ENCODE data around the gene GSPT1. TPM values are rescaled to one million over a fixed set of nuclear protein-coding genes. Genes with fewer than 3 reads are reported as not detected.

GSPT1 gene
- total RNA-seq, 1 experiment from 2014 or later, result 173 TPM

DNA sequence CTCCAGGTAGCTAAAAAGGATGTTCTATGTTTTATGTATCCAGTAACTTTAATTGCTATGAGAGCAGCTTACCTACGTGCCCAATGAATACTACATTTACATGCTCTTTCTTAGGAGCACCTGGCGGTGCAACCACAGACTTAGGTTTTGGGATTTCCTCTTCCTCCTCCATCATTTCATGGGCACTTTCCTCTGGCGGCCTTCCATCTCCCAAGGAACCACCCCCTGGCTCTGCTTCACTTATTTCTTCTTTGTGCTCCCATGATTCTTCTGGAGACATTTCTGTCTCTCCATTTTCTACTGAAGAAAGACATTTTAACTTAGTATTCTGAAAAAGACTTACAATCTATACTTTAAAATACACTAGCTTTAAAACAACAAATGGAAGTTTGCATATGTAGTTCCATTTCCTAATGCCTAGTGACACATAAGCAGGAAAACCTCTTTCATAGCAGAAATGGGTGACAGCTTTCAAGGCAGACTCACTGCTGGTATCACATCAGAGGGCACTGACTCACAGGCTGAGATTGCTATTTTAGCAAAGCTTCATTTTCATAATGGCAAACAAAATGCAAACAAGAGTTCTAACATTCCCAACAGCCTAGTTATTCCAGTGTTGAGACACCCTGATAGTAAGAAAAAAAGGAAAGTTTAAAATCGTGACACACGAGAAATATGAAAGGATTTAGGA lies 19.1 kb downstream of the GSPT1 start:
- Histone ChIP-seq H4K91ac (ENCODE audit: insufficient read length, low read depth, low read length) (no peak overlapping the region), H3K23ac (ENCODE audit: insufficient read length, low read depth, low read length) (no peak overlapping the region), H3K79me1 (ENCODE audit: insufficient read depth, low read depth, low read length, poor library complexity, severe bottlenecking) (peaks cover 7% of the 10 kb centered on the region), H2BK120ac (ENCODE audit: low read depth, low read length, poor library complexity, severe bottlenecking) (no peak overlapping the region), H3K4me1 (ENCODE audit: insufficient read depth, low read length) (no peaks in the 10 kb centered on the region), H4K8ac (replicated peaks; ENCODE audit: insufficient read length, low read depth, low read length) (no peak overlapping the region), H3K79me2 (ENCODE audit: insufficient read depth, low read length) (peaks cover 18% of the 10 kb centered on the region; the same call in 1 of the 2 replicates), H3K18ac (ENCODE audit: insufficient read length, low read depth, low read length) (no peak overlapping the region), H3K56ac (ENCODE audit: insufficient read length, low read depth, low read length) (no peak overlapping the region), H2AK5ac (ENCODE audit: insufficient read length, low read length) (no peak overlapping the region), H3K9ac (ENCODE audit: extremely low read depth, insufficient read length, low read length) (no peak overlapping the region), H3K4ac (ENCODE audit: low read depth, low read length) (no peak overlapping the region), H4K20me1 (ENCODE audit: control insufficient read depth, insufficient read depth, insufficient read length) (no peaks in the 10 kb centered on the region), H3K27me3 (ENCODE audit: insufficient read depth, low read length) (no peaks in the 10 kb centered on the region), H3K4me2 (ENCODE audit: insufficient read depth, insufficient read length, low read length) (no peak overlapping the region), H2BK15ac (ENCODE audit: low read depth, low read length) (no peak overlapping the region), H3K14ac (ENCODE audit: insufficient read depth, low read length) (no peak overlapping the region), H4K5ac (ENCODE audit: insufficient read length, low read depth, low read length) (no peak overlapping the region), H3T11ph (ENCODE audit: low read length) (no peak overlapping the region), H2AFZ (ENCODE audit: low read length) (no peak overlapping the region), H2BK12ac (ENCODE audit: insufficient read length, low read depth, low read length) (no peak overlapping the region), H3K27ac (ENCODE audit: insufficient read length, low read depth, low read length) (no peak overlapping the region), H3K9me3 (ENCODE audit: control insufficient read depth, low read depth, low read length) (no peaks in the 10 kb centered on the region), H2BK20ac (ENCODE audit: low read depth, low read length, poor library complexity, severe bottlenecking) (no peak overlapping the region), H3K23me2 (ENCODE audit: insufficient read length, low read depth, low read length, poor library complexity, severe bottlenecking) (no peaks in the 10 kb centered on the region), H2BK5ac (ENCODE audit: insufficient read length, low read length) (no peak overlapping the region)
- no CpG with 5 or more reads among the region's 5 CpGs for WGBS (ENCODE audit: extremely low coverage, insufficient read length, low lambda C conversion rate)
- no peak overlapping the region for H3K4me3 Mint-ChIP-seq
- H3K27me3 Mint-ChIP-seq (ENCODE audit: low read depth), result no peaks in the 10 kb centered on the region
- TF ChIP-seq, protein P1, sequence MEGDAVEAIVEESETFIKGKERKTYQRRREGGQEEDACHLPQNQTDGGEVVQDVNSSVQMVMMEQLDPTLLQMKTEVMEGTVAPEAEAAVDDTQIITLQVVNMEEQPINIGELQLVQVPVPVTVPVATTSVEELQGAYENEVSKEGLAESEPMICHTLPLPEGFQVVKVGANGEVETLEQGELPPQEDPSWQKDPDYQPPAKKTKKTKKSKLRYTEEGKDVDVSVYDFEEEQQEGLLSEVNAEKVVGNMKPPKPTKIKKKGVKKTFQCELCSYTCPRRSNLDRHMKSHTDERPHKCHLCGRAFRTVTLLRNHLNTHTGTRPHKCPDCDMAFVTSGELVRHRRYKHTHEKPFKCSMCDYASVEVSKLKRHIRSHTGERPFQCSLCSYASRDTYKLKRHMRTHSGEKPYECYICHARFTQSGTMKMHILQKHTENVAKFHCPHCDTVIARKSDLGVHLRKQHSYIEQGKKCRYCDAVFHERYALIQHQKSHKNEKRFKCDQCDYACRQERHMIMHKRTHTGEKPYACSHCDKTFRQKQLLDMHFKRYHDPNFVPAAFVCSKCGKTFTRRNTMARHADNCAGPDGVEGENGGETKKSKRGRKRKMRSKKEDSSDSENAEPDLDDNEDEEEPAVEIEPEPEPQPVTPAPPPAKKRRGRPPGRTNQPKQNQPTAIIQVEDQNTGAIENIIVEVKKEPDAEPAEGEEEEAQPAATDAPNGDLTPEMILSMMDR (conservative IDR thresholded peaks at IDR 0.05), result no peak
- H3K9me3 Mint-ChIP-seq, result no peaks in the 10 kb centered on the region
- no peak for DNase-seq
- H3K36me3 Mint-ChIP-seq (ENCODE audit: insufficient read depth in 1 of 3, low read depth in 3 of 3), result peaks cover 17 to 51% (median 40%) of the 10 kb centered on the region in 3 experiments
- peak overlapping the region in 1 of 3 experiments; percentile 11; a peak in 1 of 7 replicates for H3K27ac Mint-ChIP-seq
- peaks cover 6 to 9% of the 10 kb centered on the region in 2 experiments; a peak in 3 of 4 replicates for H3K4me1 Mint-ChIP-seq
